MM.1S (cell line): ENCODE data around the gene CLCNKB.

ENCODE experiments used
- DNase-seq: peaks from one replicate; pipeline ENCODE4 v3.0.0-alpha.2; 2015
- H2AFZ ChIP-seq: fragments of 300-600 bp; sonication (generic); 2 replicates; pipeline ENCODE4 v1.6.0; 2016; ENCODE audit warnings: antibody characterized with exemption, low read length
- H3F3A ChIP-seq: fragments of 300-600 bp; sonication (generic); 2 replicates; pipeline ENCODE4 v1.6.1; 2016; ENCODE audit warnings: mild to moderate bottlenecking, antibody characterized with exemption, low read length, moderate library complexity, mixed read lengths; ENCODE audit not compliant: insufficient read depth
- H3K27ac ChIP-seq: fragments of 300-600 bp; sonication (generic); 2 replicates; pipeline ENCODE4 v1.5.1; 2016; ENCODE audit warnings: mild to moderate bottlenecking, low read length
- H3K27me3 ChIP-seq: fragments of 300-600 bp; sonication (generic); replicated peaks from 2 replicates; pipeline ENCODE4 v1.6.0; 2016; ENCODE audit warnings: low read length; ENCODE audit not compliant: insufficient read depth
- H3K36me3 ChIP-seq: fragments of 300-600 bp; sonication (generic); replicated peaks from 2 replicates; pipeline ENCODE4 v1.6.1; 2016; ENCODE audit warnings: mild to moderate bottlenecking, low read length, mixed read lengths; ENCODE audit not compliant: insufficient read depth
- H3K4me1 ChIP-seq: fragments of 300-600 bp; sonication (generic); 2 replicates; pipeline ENCODE4 v1.6.1; 2016; ENCODE audit warnings: low read length, mixed read lengths
- H3K4me2 ChIP-seq: fragments of 300-600 bp; sonication (generic); 2 replicates; pipeline ENCODE4 v1.6.0; 2016; ENCODE audit warnings: low read depth, low read length
- H3K4me3 ChIP-seq: fragments of 300-600 bp; sonication (generic); 2 replicates; pipeline ENCODE4 v1.5.1; 2016; ENCODE audit warnings: low read length, mixed read lengths
- H3K79me2 ChIP-seq: fragments of 300-600 bp; sonication (generic); 2 replicates; pipeline ENCODE4 v1.6.1; 2016; ENCODE audit warnings: mixed run types, low read length, mixed read lengths
- H3K9ac ChIP-seq: fragments of 300-600 bp; sonication (generic); 2 replicates; pipeline ENCODE4 v1.6.1; 2016; ENCODE audit warnings: low read length, mixed read lengths
- H3K9me2 ChIP-seq: fragments of 300-600 bp; sonication (generic); replicated peaks from 2 replicates; pipeline ENCODE4 v1.6.1; 2016; ENCODE audit warnings: mild to moderate bottlenecking, low read length, mixed read lengths; ENCODE audit not compliant: insufficient read depth
- H3K9me3 ChIP-seq: fragments of 300-600 bp; sonication (generic); replicated peaks from 2 replicates; pipeline ENCODE4 v1.6.1; 2016; ENCODE audit warnings: mild to moderate bottlenecking, low read length, mixed read lengths; ENCODE audit not compliant: insufficient read depth
- H4K20me1 ChIP-seq: fragments of 300-600 bp; sonication (generic); 2 replicates; pipeline ENCODE4 v1.6.1; 2016; ENCODE audit warnings: mild to moderate bottlenecking, low read length, moderate library complexity, mixed read lengths; ENCODE audit not compliant: insufficient read depth
- CTCF ChIP-seq: fragments of 300-600 bp; sonication (generic); IDR thresholded peaks from 2 replicates; pipeline ENCODE4 v1.5.1; 2016; ENCODE audit warnings: antibody characterized with exemption, low read length, mixed read lengths
- EZH2 ChIP-seq: fragments of 300-600 bp; sonication (generic); optimal IDR thresholded peaks from 2 replicates; pipeline ENCODE3; 2017; ENCODE audit warnings: low read depth, mild to moderate bottlenecking, antibody characterized with exemption, low read length, mixed read lengths
- EZH2phosphoT487 ChIP-seq: fragments of 300-600 bp; sonication (generic); IDR thresholded peaks from 2 replicates; pipeline ENCODE4 v1.6.1; 2018; ENCODE audit warnings: antibody characterized with exemption, low read length

Gene CLCNKB

GRCh38 chr1:16099412-16099811, 55.8 kb downstream of the CLCNKB start:
- no peak for TF ChIP-seq EZH2
- peaks cover 64% of the 10 kb centered on the region for H3K27me3 ChIP-seq

GRCh38 chr1:16101623-16102022, 58.0 kb downstream of the CLCNKB start:
- Histone ChIP-seq H3K27me3 (peaks cover 59% of the 10 kb centered on the region), H3K4me3 (no peak overlapping the region), H3K9ac (no peak overlapping the region), H3K36me3 (no peaks in the 10 kb centered on the region), H3K79me2 (no peaks in the 10 kb centered on the region), H4K20me1 (no peaks in the 10 kb centered on the region), H3F3A (no peaks in the 10 kb centered on the region), H3K9me2 (no peaks in the 10 kb centered on the region), H3K9me3 (no peaks in the 10 kb centered on the region), H3K4me1 (no peaks in the 10 kb centered on the region), H3K27ac (no peak overlapping the region), H2AFZ (no peak overlapping the region), H3K4me2 (no peak overlapping the region)
- no peak for DNase-seq
- no peak for TF ChIP-seq EZH2phosphoT487
- TF ChIP-seq EZH2: no peak
- no peak for TF ChIP-seq CTCF

More at GRCh38 chr1:16099412-16099811, 55.8 kb downstream of the CLCNKB start:
- no peaks in the 10 kb centered on the region for H3K9me2 ChIP-seq
- H3K36me3 ChIP-seq: no peaks in the 10 kb centered on the region
- H3K9ac ChIP-seq: no peak overlapping the region
- no peaks in the 10 kb centered on the region for H3K79me2 ChIP-seq
- no peaks in the 10 kb centered on the region for H3F3A ChIP-seq
- H3K4me2 ChIP-seq: no peak overlapping the region
- DNase-seq: no peak
- no peak overlapping the region for H3K27ac ChIP-seq
- H3K4me1 ChIP-seq: no peaks in the 10 kb centered on the region
- no peak overlapping the region for H2AFZ ChIP-seq
- no peaks in the 10 kb centered on the region for H4K20me1 ChIP-seq
- H3K4me3 ChIP-seq: no peak overlapping the region
- H3K9me3 ChIP-seq: no peaks in the 10 kb centered on the region
